ENCODE results near the gene HBEGF.

DNA sequence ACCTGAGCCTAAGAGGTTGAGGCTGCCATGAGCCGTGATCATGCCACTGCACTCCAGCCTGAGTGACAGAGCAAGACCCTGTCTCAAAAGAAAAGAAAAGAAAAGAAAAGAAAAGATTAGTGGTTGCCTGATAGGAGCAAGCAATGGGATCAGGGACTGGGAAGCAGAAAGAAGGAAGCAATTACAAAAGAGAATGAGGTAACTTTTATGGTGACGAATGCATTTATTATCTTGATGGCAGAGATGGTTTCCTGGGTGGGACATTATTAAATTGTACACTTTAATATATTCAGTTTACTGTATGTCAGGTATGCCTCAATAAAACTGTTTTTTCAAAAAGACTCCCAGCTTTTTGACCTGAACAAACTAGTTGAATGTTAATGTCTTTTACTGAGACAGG lies 36.0 kb downstream of the HBEGF start:
- no peak for TF ChIP-seq GATA2 (IDR thresholded peaks at IDR 0.05; ENCODE audit: low read depth, low read length)
- no peak for TF ChIP-seq GATA3 (IDR thresholded peaks at IDR 0.05; ENCODE audit: low read depth, low read length)

Measured in SH-SY5Y (cell line).